HG03460 (cell line): Measurements from ENCODE around the gene ASIC2.

Experiments used
- ATAC-seq: cut with Tn5 transposase; IDR thresholded peaks from one replicate; pipeline ENCODE4 v1.9.1; 2021; ENCODE audit not compliant: unreplicated experiment

Gene ASIC2

DNA sequence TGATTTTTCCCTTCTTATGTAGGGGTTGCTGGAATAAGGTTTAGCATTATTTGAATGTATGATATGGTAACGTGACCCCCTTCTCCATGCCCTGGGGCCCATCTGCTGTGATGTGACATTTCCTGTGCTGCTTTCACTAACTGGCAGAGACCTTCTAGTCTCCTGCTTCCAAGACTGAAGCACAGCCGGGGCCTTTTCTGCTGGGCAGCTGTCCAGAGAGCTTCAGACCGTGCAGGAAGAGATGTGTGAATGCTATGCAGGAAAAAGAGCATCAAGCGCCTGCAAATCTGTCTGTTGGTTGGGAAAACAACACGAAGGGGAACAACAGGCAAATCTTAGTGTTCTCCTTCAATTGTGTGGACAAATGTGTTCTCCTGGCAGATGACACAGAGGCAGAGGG, 173.0 kb downstream of the ASIC2 start:
- no peak for ATAC-seq

DNA sequence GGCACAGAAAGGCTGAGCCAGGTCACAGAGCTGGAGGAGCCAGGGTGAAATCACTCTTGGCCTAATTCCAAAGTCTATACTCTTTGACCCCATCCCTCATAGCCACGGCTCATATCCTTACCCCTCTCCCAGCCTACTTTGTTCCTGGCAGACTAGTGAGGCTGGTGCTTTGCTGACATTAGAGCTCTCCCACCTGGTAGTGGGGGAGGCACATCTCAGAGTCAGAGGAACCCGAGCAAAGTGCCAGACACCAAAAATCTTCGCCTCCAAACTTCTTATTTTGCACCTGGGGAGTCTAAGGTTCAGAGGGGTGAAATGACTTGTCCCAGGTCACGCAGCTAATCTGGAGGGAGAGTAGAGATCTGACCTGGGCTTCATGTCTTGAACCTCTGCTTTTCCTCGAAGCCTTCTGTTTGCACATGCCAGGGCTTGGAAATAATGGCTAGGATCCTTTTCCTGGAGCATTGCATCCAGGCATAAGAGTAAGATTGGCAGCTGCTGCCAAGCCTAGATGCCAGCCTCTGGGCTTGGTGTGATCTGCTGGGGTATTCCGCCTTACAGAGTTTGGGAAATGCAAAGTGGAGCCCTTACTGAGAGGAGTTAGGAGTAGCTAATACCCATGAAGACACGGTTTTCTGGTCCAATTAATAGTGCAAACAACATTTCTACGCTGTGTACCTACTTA, 174.6 kb downstream of the ASIC2 start:
- ATAC-seq: no peak

DNA sequence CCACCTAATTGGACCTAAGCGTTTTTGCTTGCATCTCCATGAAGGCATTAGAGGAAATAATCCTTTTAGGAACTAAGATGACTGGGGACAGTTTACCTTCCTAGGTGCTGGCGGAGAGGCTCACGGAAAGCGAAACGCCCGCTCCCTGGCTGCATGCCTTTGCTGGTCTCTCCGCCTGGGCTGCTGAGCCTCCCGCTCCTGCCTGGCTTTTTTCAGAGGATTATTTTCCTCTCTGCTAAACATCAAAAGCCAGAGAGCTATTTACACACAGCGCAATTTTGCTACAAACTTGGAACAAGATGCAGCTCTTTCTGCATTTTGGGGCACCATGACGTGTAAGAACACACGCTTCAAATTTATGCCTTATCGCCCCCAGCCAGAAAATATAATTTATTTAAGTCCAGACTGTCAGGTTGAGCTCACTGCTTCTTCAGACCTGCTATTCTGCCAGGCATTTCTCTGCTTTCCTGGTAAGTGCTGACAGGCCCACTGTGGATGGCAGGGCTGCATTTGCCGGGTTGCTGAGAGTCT, 177.0 kb downstream of the ASIC2 start:
- no peak for ATAC-seq

DNA sequence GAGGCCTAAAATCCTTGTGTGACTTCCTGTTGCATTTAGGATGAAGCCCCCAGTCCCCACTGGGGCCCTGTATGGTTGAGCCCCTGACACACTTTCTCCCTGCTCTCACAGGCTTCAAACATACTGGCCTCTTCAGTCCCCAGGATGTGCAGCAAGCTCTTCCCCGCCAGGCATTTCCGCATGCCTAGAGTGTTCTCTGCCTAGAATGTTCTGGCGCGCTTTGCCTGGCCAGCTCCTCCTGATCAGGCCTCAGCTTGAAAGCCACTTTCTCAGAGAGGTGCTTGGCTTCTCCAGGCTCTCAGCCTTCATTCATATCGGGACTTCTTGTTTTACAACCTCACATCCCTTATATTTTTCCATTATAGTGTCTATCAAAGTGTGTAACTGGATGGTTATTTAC, 177.7 kb downstream of the ASIC2 start:
- no peak for ATAC-seq

DNA sequence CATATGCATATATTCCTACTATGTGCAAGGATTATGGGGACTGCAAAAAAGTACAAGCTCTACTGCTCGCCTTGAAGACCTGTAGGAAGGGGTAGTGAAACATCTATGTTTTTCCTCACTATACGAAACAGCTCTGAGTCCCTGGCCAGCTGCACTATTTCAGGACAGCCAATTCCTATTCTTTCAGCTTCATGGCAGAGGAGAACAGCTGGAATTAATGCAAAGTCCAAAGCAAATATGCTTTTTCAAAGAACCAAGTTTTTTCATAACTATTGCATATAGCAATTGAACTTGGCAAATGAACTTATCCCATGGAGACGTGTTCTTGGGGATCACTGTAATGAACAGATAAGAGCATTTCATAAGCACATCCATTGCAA, 179.1 kb downstream of the ASIC2 start:
- ATAC-seq: no peak

DNA sequence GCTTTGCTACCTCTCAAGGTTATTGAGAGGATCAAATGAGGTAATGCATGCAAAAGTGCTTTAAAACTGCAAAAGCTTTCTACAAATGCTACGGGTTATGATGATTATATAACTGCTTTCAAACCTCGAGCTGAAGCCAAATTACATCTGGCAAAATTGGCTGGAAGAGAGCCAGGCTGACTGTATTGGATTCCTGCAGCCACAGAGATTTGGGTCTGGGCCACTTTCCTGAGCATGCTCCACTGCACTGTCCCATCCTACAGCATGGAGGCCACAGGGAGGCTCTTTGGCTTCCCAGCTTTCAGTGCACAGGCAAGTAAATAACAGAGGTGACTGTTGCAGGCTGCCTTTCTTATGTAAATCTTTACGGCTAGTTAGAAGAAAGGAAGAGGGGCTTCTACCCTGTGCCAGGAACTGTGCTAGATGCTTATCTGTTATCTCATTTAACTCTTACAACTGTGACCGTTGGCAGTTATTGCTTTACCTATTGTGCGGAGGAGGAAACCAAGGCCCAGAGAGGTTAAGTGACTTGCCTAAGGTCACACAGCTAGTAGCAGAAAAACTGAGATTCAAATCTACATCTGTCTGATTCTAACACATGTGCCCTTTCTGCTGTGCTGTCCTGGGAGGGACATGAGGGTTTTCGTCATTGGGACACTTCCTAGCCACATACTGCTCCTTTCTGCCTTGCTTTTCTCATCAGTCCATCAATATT, 179.7 kb downstream of the ASIC2 start:
- ATAC-seq: no peak

DNA sequence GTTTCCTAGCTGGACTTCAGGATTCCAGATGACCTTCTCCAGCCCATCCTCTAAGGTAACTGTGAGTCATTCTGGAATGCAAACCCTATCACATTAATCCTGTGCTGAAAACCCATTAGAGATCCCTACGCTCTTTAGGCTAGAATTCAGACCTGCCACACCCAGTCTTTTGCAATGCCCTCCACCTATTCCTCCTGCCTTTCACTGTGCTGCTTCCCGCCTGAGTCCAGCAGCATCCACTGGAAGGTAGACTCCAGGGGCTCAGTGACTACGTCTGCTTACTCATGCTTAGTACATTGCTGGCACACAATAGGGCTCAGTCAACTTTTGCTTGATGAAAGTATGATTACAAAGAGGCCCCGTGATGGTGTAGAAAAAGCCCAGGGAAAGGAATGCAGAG, 180.3 kb downstream of the ASIC2 start:
- ATAC-seq: no peak

DNA sequence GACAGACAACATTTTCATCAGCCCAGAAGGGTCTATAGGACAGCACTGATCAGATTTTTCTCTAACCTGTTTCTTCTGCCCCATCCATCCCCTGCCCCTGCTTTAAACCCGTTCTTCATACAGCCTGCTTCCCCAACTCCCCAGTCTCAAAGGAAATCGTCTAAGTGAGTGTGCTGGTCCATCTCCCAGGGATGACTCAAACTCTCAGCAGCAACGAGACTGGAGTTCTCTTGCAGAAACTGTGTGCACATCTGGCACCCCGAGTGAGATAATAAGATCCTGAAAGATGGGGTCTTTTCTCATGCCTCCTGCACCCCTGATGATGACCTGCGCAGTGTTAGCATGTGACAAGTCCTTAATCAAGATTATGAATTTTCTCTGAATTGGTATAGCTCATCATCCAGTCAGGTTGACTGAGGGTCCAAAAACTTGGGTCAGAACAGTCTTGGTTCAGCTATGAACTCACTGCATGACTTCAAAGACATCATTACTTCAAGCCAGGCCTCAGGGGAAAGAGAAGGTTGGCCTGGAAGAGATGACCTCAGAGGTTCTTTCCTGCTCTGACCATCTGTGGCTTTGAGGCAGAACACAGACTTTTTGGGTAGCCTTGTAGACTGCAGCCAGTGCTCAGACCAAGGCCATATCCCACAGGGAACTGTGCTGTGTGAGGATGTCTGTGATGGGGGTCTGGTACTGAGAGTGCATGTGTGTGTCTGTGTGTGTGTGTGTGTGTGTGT, 183.6 kb downstream of the ASIC2 start:
- ATAC-seq: no peak

DNA sequence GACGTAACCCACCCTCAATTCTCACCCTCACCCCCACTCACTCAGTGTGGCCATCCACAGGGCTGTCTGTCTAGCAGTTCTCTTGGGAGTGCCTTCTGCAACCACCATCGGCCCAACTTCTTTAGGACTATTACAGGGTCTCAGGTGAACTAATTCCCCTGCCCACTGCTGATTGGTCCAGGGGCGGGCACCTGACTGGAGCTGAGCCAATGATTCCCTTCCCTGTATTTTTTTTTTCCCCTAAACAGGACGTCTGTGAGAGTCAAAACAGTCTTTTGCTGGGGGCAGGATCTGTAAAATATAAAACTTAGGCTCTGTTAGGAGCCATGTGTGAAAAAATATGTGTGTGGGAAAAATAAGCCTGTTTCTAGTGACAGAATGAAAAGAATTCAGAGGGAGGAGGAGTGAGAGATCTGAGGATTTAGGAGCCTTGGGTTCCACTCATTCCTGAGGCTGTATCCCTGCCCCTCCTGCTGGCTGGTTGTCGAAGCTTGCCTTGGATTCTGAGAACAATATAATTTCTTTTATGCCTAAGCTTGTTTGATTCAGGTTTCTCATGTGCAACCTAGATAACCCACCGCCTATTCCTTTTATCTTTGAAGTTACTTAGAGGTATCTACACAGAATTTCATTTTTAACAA, 186.4 kb downstream of the ASIC2 start:
- no peak for ATAC-seq

DNA sequence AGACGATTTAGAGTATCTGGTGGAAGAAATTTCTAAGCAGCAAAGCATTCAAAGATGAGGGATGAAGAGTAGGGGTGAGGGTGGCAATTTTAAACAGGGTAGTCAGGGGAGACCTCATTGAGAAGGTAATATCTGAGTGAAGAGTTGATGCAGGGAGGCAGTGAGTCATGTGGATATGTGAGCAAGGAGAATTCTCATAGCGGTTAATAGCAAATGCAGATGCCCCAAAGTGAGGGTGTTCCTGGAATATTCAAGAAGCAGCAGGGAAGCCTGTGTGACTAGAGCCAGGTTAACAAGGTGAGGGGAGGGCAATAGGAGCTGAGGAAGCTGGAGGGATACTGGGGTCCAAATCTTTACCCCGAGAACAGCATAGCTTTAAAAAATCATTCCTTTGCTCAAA, 187.2 kb downstream of the ASIC2 start:
- no peak for ATAC-seq

DNA sequence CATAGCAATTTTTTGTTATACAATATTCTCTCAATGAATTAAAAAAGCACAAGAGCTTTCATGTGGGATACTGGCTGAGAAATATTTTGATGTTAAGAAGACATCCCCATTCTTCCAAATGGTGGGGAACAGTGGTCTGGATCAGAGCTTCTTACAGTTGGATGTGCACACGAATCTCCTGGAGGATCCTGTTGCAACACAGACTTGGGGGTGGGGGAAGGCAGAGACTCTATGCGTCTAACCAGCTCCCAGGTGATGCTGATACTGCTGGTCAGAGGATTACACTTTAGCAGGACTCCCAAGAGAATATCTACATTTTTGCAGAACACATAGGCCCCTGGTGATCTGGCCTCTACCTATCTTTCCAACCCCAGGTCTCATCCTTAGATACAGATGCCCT, 193.2 kb downstream of the ASIC2 start:
- no peak for ATAC-seq

DNA sequence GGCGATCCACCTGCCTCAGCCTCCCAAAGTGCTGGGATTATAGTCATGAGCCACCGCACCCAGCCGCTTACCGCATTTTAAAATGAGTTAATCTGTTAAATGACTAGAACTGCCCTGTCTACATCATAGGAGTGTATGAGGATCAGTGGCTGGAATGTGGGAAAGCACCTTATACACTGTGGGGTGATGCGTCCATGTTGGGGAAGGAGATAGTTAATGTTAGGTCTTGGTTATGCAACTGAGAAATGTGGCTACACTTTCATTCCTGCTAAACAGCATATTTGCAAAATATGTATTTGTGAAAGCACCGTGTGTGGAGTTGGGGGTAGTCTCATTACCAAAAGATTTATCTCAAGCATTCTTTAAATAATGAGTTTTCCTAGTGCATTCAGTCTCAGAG, 193.8 kb downstream of the ASIC2 start:
- no peak for ATAC-seq

DNA sequence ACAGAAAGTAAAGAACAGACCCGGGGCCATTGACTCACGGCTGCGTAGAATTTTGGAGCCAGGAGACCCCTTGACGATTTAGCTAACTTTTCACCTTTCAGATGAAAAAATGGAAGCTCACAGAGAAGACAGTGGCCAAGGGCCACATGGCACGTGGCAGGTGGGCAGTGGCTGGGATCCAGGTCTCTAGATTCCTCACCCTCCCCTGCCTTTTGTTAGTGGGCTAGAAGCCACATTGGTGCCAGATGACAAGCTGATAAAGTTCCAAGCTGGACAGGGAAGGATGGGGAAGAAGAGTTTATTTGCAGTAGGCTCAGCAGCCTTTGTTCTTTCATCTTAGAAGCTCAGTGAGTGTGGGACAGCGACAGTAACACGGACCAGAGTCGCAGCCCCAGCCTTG, 195.7 kb downstream of the ASIC2 start:
- no peak for ATAC-seq

DNA sequence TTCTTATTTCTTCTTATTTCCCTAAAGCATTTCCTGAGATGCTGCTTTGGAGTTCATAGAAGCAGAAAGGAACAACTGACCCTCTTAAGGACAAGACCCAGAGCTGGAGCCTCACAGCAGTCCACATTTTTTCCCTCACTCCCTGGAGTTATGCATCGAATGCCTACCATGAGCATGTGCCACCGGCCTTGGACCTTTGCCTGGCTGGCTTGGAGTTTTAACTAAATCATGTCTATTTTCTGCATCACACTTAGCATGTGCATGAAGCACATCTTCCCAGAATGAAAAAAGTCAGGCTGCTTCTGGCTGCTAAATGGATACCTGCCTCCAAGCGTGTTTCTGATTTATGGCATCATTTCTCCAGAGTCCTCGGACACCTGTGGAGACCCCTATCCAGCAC, 196.9 kb downstream of the ASIC2 start:
- no peak for ATAC-seq

DNA sequence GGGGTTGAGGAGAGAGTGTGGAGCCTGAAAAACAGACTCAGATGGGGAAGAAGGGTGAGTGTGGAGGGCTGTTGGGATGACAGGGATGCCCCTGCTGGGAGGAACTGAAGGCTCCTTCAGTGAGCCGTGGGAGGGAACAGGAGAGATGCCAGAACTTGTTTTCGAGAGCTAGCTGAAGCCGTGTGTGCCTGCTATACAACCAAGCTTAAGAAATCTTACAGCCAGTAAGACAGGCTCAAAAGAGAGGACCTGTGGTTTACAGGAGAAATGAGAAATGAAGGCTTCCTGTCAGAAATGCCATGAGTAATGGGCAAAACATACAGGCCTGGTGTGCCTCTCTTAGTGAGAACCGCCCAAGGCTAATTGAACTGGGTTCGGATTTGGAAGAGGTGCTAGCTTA, 201.8 kb downstream of the ASIC2 start:
- no peak for ATAC-seq

DNA sequence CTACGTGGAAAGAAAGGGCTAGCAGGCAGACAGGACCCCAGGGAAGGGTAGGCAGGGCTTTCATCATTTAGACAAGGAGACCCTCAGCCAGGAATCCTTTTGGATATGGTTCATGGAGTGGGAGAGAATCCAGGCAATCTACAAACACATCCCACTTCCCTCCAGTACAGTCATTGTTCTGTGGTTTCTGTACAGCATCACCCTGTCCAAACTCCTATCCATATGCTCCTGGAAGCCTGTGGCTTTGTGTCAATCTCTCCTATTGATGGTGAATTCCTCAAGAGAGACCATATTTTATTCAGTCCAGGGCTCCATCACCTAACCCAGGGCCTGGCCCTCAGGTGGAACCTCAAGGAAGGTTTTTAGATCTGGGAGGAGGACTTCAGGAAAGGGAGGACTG, 202.3 kb downstream of the ASIC2 start:
- no peak for ATAC-seq

DNA sequence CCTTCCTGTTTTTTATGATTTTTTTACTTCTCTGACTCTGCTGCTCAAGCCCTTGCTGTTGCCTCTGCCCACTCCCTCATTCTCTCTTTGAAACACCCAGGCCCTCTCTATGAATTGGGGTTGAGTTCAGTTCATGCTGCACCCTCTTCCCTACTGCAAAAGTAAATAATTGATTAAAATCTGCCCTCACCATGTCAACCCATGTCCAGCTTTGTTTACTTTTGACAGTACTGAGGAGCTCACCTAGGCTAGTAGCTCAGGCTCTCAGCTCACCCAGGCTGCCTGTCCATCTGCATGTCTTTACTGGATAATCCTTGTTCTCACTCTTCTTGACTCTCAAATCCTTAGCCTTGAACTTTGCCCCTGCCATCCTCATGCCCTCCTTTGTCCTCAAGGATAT, 206.2 kb downstream of the ASIC2 start:
- ATAC-seq: no peak

DNA sequence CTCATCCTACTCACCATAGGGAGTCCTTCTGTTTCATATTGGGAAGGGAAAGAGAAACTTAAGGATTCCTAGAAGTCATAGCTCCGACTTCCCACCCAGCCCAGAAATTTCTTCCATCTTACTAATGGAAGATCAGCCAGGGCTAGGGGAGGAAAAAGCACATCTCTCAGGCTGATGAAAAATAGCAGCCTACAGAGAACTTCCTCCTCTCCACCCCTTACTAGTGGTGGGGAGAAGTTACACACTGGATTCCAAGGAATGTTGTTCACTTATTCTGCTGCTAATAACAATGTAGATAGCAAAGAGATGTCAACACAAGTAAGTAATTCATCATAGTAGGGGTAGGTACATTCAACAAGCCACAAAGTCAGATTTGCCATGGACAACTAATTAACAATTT, 207.1 kb downstream of the ASIC2 start:
- no peak for ATAC-seq

DNA sequence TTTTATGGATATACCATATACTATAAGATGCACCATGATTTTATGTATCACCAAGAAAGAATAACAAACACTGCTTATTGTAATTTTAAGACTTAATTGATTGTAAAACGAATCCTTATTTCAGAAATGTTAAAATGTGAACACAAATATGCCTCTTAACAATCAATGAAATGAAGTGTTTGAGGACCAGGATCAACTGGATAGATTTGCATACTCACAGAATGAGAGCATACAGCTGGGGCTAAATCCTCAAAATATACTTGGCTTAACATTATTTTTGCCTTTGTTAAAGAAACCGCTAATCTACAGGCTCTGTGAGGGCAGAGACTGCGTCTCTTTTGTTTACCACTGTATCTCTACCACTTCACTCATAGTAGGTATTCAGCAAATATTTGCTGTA, 207.8 kb downstream of the ASIC2 start:
- ATAC-seq: no peak

DNA sequence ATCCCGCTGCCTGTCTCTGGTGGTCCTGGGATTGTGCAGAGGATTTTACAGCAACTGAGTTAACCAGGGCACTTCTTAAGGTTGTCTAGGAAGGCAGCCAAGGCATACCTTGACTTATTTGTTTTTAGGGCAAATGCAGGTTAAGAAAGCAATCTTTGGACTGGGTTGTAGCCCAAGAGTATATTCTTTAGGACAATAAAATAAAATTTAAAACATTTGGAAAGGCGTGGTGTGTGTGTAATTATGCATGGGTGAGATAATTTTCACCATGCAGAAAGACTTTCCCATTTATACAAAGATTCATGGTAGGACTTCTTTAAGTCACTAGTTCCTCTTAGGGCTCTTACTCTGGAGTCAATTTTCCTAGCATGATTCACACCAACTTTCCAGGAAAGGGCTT, 208.3 kb downstream of the ASIC2 start:
- ATAC-seq: no peak

DNA sequence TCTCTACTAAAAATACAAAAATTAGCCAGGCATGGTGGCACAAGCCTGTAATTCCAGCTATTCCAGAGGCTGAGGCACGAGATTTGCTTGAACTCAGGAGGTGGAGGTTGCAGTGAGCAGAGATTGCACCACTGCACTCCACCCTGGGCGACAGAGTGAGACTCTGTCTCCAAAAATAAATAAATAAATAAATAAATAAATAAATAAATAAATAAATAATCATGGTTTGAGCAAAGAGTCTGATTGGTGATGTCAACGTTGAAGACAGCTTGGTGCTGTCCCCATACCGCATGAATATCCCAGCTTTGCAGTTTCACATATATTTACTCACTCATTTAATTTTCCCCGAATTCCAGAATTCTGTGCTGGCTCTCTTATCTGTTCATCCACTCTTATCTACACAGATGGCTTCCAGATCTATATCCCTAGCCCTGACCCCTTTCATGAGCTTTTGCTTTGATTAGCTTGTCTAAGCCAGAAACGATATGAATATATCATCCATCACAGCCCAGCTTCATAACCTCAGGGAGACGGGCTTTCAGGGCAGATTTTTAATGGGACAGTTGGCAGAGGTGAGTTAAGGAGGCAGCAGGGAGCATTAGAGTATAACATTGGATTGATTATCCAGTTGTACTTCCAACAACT, 210.4 kb downstream of the ASIC2 start:
- ATAC-seq: no peak
